PC-9 (cell line): Measurements from ENCODE around the gene SYNRG.

ENCODE experiments used
- CTCF ChIP-seq: fragments of 200-600 bp; sonication (generic); conservative IDR thresholded peaks from 2 replicates; pipeline ENCODE4 v1.6.1; 2017; ENCODE audit warnings: mixed run types, antibody characterized with exemption, mild to moderate bottlenecking, moderate library complexity
- EZH2 ChIP-seq: fragments of 200-600 bp; sonication (generic); IDR thresholded peaks from 2 replicates; pipeline ENCODE4 v1.8.0; 2017; ENCODE audit warnings: antibody characterized with exemption, low read depth

GRCh38 chr17:37651849-37652248, 42.6 kb upstream of the SYNRG start:
- TF ChIP-seq CTCF (no peak), EZH2 (no peak)
